Naive thymus-derived CD4-positive, alpha-beta T cell (primary cell): ENCODE results near the gene LTA4H. TPM values are rescaled to one million over a fixed set of nuclear protein-coding genes. Genes with fewer than 3 reads are reported as not detected.

Source experiments
- ATAC-seq: fragments of 150-1000 bp; cut with Tn5 transposase; 2 replicates; pipeline ENCODE4 v1.10.0; 2021; ENCODE audit warnings: mild to moderate bottlenecking, moderate library complexity
- CTCF ChIA-PET: fragments of 350-600 bp; sonication (Branson Sonifier 250); formaldehyde crosslinking; loops from one replicate; lab custom pipeline; 2021; ENCODE audit warnings: antibody characterized with exemption; lab: Charles Lee
- POLR2A ChIA-PET: fragments of 350-600 bp; sonication (Branson Sonifier 250); formaldehyde crosslinking; loops from one replicate; lab custom pipeline; 2021; ENCODE audit warnings: antibody characterized with exemption, inconsistent platforms; lab: Charles Lee
- DNase-seq, 9 donors: peaks; one replicate each; pipeline versions ENCODE4 v3.0.0 to v3.0.0-alpha.2; 2020 to 2022; ENCODE audit warnings: mixed read lengths in 1 of 9
- H3K27ac ChIP-seq: one replicate; pipeline ENCODE4 v1.7.0; 2013; ENCODE audit warnings: mild to moderate bottlenecking, low read depth, low read length, moderate library complexity
- H3K27me3 ChIP-seq, 2 donors: one replicate each; pipeline ENCODE4 v1.7.0; 2013; ENCODE audit warnings: low read length in 2 of 2, mild to moderate bottlenecking in 2 of 2, moderate library complexity in 2 of 2; ENCODE audit not compliant: control insufficient read depth in 2 of 2, insufficient read depth in 2 of 2
- H3K36me3 ChIP-seq, 3 experiments: 1 replicate in 2 of 3; 2 replicates in 1 of 3; pipeline ENCODE4 v1.7.0; 2013; ENCODE audit warnings: low read length in 3 of 3, mild to moderate bottlenecking in 3 of 3, moderate library complexity in 1 of 3; ENCODE audit not compliant: insufficient read depth in 3 of 3, control insufficient read depth in 2 of 3
- H3K4me1 ChIP-seq, 2 donors: one replicate each; pipeline ENCODE4 v1.7.0; 2013; ENCODE audit warnings: low read length in 2 of 2, mild to moderate bottlenecking in 2 of 2, moderate library complexity in 1 of 2; ENCODE audit not compliant: control insufficient read depth in 2 of 2, insufficient read depth in 2 of 2
- H3K4me3 ChIP-seq: 2 replicates; pipeline ENCODE4 v1.7.0; 2013; ENCODE audit warnings: mild to moderate bottlenecking, low read length
- H3K9me3 ChIP-seq, 3 experiments: 1 replicate in 2 of 3; 2 replicates in 1 of 3; pipeline ENCODE4 v1.7.0; 2013; ENCODE audit warnings: low read length in 3 of 3; ENCODE audit not compliant: control insufficient read depth in 2 of 3
- H3K27ac Mint-ChIP-seq, 9 donors: one replicate each; pipeline ENCODE4 v1.8.0; 2020 to 2022; ENCODE audit warnings: mixed read lengths in 9 of 9, mild to moderate bottlenecking in 8 of 9, moderate library complexity in 5 of 9, inconsistent platforms in 2 of 9
- H3K27me3 Mint-ChIP-seq, 5 donors: one replicate each; pipeline ENCODE4 v1.8.0; 2021 to 2022; ENCODE audit warnings: mixed read lengths in 5 of 5, mild to moderate bottlenecking in 1 of 5
- H3K36me3 Mint-ChIP-seq, 5 donors: one replicate each; pipeline ENCODE4 v1.8.0; 2020 to 2022; ENCODE audit warnings: mixed read lengths in 5 of 5, mild to moderate bottlenecking in 3 of 5, inconsistent platforms in 1 of 5
- H3K4me1 Mint-ChIP-seq, 7 donors: one replicate each; pipeline ENCODE4 v1.8.0; 2020 to 2022; ENCODE audit warnings: mixed read lengths in 7 of 7, mild to moderate bottlenecking in 3 of 7, inconsistent platforms in 1 of 7
- H3K4me3 Mint-ChIP-seq, 10 donors: one replicate each; pipeline ENCODE4 v1.8.0; 2020 to 2022; ENCODE audit warnings: mild to moderate bottlenecking in 10 of 10, mixed read lengths in 10 of 10, moderate library complexity in 6 of 10, inconsistent platforms in 2 of 10
- H3K9me3 Mint-ChIP-seq, 11 donors: one replicate each; pipeline ENCODE4 v1.8.0; 2020 to 2022; ENCODE audit warnings: mixed read lengths in 11 of 11, mild to moderate bottlenecking in 4 of 11, inconsistent platforms in 1 of 11, moderate library complexity in 1 of 11
- intact Hi-C, 2 donors: fragments of 100-400 bp; cut with micrococcal nuclease; formaldehyde crosslinking; loops; one replicate each; pipeline ENCODE4 v1.15.1; 2023
- polyA plus RNA-seq, 2 donors: library from polyadenylated mRNA; unstranded; fragments of 300-500 nt; fragmentation: Illumina TruSeq; gene quantifications; one replicate each; pipeline ENCODE4 v1.2.3, GENCODE V29; 2021
- total RNA-seq, 6 experiments: library from RNA in 5 of 6; stranded (reverse) in 5 of 6; gene quantifications; 1 replicate in 5 of 6; 2 replicates in 1 of 6; pipeline ENCODE4 v1.2.3 and lab custom pipeline; 2021 to 2026

The LTA4H gene
- total and polyA plus RNA-seq, 7 experiments from 2014 or later = 52.5 to 151 (median 70.8) TPM

- CTCF ChIA-PET = interaction anchor here (0.6 to 1.3 kb wide), 3 partner anchors 22 to 46 kb away, joined by 3 to 4 read pairs (median 3); no protein-coding TSS in a partner anchor
- peaks cover 0 to 5% (median 0%) of the 10 kb centered on the region in 11 donors for H3K9me3 Mint-ChIP-seq
- peaks cover 0 to 9% (median 0%) of the 10 kb centered on the region in 5 donors for H3K36me3 Mint-ChIP-seq
- no peak for DNase-seq
- Histone ChIP-seq H3K36me3 (no peaks in the 10 kb centered on the region), H3K9me3 (no peaks in the 10 kb centered on the region), H3K27ac (no peak overlapping the region), H3K27me3 (no peaks in the 10 kb centered on the region), H3K4me1 (no peaks in the 10 kb centered on the region), H3K4me3 (no peak overlapping the region)
- POLR2A ChIA-PET = interaction anchor here (1.2 kb wide), 1 partner anchor 13 kb away, joined by 6 read pairs; the partner anchor contains the start of genes AMDHD1 and CCDC38
- ATAC-seq = no peak
- H3K4me3 Mint-ChIP-seq = no peak overlapping the region
- intact Hi-C loops = no loop called here
- peaks cover 0 to 3% (median 0%) of the 10 kb centered on the region in 7 donors for H3K4me1 Mint-ChIP-seq
- H3K27ac Mint-ChIP-seq = no peak overlapping the region
- H3K27me3 Mint-ChIP-seq = peaks cover 0 to 24% (median 0%) of the 10 kb centered on the region in 5 donors
These were observed 79.7 kb downstream of the LTA4H start for GRCh38 chr12:95955549-95956159.

GRCh38 chr12:95953000-95953399 lies 82.4 kb downstream of the LTA4H start:
- Mint-ChIP-seq H3K27ac (no peak overlapping the region), H3K27me3 (peaks cover 0 to 35% (median 4%) of the 10 kb centered on the region in 5 donors), H3K4me1 (peaks cover 0 to 3% (median 0%) of the 10 kb centered on the region in 7 donors), H3K36me3 (peaks cover 0 to 9% (median 0%) of the 10 kb centered on the region in 5 donors), H3K9me3 (peaks cover 0 to 5% (median 0%) of the 10 kb centered on the region in 11 donors), H3K4me3 (no peak overlapping the region)
- ChIA-PET POLR2A (interaction anchor here (2.0 kb wide), 1 partner anchor 10 kb away, joined by 21 read pairs; the partner anchor contains the start of genes AMDHD1 and CCDC38), CTCF (no interaction called here)
- Histone ChIP-seq H3K27me3 (no peaks in the 10 kb centered on the region), H3K27ac (no peak overlapping the region), H3K4me3 (no peak overlapping the region), H3K9me3 (no peaks in the 10 kb centered on the region), H3K36me3 (no peaks in the 10 kb centered on the region), H3K4me1 (no peaks in the 10 kb centered on the region)
- ATAC-seq (no peak), DNase-seq (no peak)
- intact Hi-C loops = loop anchor here in 1 of 2 donors (2.0 kb wide), 1 partner anchor 34 kb away; no protein-coding TSS in a partner anchor

GRCh38 chr12:95951515-95951914 lies 83.9 kb downstream of the LTA4H start:
- no peak for ATAC-seq
- no peaks in the 10 kb centered on the region for H3K36me3 ChIP-seq
- H3K4me3 ChIP-seq = no peak overlapping the region
- Mint-ChIP-seq H3K4me1 (peaks cover 0 to 3% (median 0%) of the 10 kb centered on the region in 7 donors), H3K9me3 (peaks cover 0 to 5% (median 0%) of the 10 kb centered on the region in 11 donors), H3K4me3 (no peak overlapping the region), H3K27me3 (peaks cover 0 to 35% (median 4%) of the 10 kb centered on the region in 5 donors), H3K36me3 (peaks cover 0 to 6% (median 0%) of the 10 kb centered on the region in 5 donors), H3K27ac (no peak overlapping the region)
- CTCF ChIA-PET = no interaction called here
- intact Hi-C loops = no loop called here
- H3K27me3 ChIP-seq = no peaks in the 10 kb centered on the region
- POLR2A ChIA-PET = interaction anchor here (0.7 to 2.0 kb wide), 2 partner anchors 9 kb away, joined by 3 to 21 read pairs; partner anchors contain the start of genes AMDHD1 and CCDC38
- H3K27ac ChIP-seq = no peak overlapping the region
- no peaks in the 10 kb centered on the region for H3K4me1 ChIP-seq
- DNase-seq = no peak
- H3K9me3 ChIP-seq = no peaks in the 10 kb centered on the region

Other genes with a start within 250 kb of the LTA4H start
- under 1 TPM in 2 of 5 experiments, not detected in 3; 0.08 to 0.86 TPM for gene NTN4, start 244.8 kb downstream of the LTA4H start, total RNA-seq
- gene NTN4, start 244.8 kb downstream of the LTA4H start, polyA plus RNA-seq = not detected
- gene SNRPF, start 176.6 kb downstream of the LTA4H start, total RNA-seq = 10 to 100 TPM; 19.0 to 40.4 (median 21.7) TPM
- 10 to 100 TPM; 24.6 to 71.1 TPM for gene SNRPF, start 176.6 kb downstream of the LTA4H start, polyA plus RNA-seq
- gene CCDC38, start 93.0 kb downstream of the LTA4H start, total RNA-seq = under 1 TPM in 2 of 5 experiments, not detected in 3; 0.07 to 0.27 TPM
- under 1 TPM in 1 of 2 donors, not detected in 1; 0.08 TPM for gene CCDC38, start 93.0 kb downstream of the LTA4H start, polyA plus RNA-seq
- gene AMDHD1, start 92.3 kb downstream of the LTA4H start, total RNA-seq = 1 to 10 TPM in 3 of 5 experiments, under 1 TPM in 2; 0.66 to 2.4 (median 1.4) TPM
- gene AMDHD1, start 92.3 kb downstream of the LTA4H start, polyA plus RNA-seq = under 1 TPM; 0.32 to 0.41 TPM
- gene HAL, start 39.2 kb downstream of the LTA4H start, total RNA-seq = 1 to 10 TPM in 3 of 5 experiments, under 1 TPM in 2; 0.24 to 7.0 (median 1.1) TPM
- not detected for gene HAL, start 39.2 kb downstream of the LTA4H start, polyA plus RNA-seq
- gene ELK3, start 158.8 kb upstream of the LTA4H start, total RNA-seq = 10 to 100 TPM; 24.9 to 52.3 (median 34.7) TPM
- gene ELK3, start 158.8 kb upstream of the LTA4H start, polyA plus RNA-seq = 10 to 100 TPM; 16.8 to 22.1 TPM